WTC11 (cell line): ENCODE results near the gene TARP.

Experiments
- E2F4 ChIP-seq: sonication (generic); formaldehyde crosslinking; IDR thresholded peaks from 2 replicates; pipeline ENCODE4 v1.8.1; 2022; ENCODE audit warnings: low read depth, mild to moderate bottlenecking, moderate library complexity, missing genetic modification reagents, borderline replicate concordance
- PRDM15 ChIP-seq: sonication (generic); formaldehyde crosslinking; IDR thresholded peaks from 2 replicates; pipeline ENCODE4 v1.8.0; 2022; ENCODE audit warnings: missing genetic modification reagents

GRCh38 chr7:38296059-38296857, 22.8 kb upstream of the TARP start:
- TF ChIP-seq E2F4 (CRISPR knock-in tag) = no peak
- no peak for TF ChIP-seq PRDM15 (CRISPR knock-in tag)
